Left ventricle myocardium inferior (tissue), 1 donor: ENCODE results near the gene NDRG4. TPM values are rescaled to one million over a fixed set of nuclear protein-coding genes. Genes with fewer than 3 reads are reported as not detected.

Experiments
- DNase-seq: peaks from one replicate; pipeline ENCODE4 v3.0.0-alpha.2; 2020
- H3K27ac ChIP-seq: fragments of 200-600 bp; replicated peaks from 2 replicates; pipeline ENCODE4 v1.8.0; 2021
- H3K27me3 ChIP-seq: fragments of 200-600 bp; 2 replicates; pipeline ENCODE4 v1.8.0; 2021; ENCODE audit warnings: low read depth
- H3K36me3 ChIP-seq: fragments of 200-600 bp; 2 replicates; pipeline ENCODE4 v1.8.0; 2021
- H3K4me1 ChIP-seq: fragments of 200-600 bp; 2 replicates; pipeline ENCODE4 v1.8.0; 2021
- H3K4me3 ChIP-seq: fragments of 200-600 bp; 2 replicates; pipeline ENCODE4 v1.8.0; 2021; ENCODE audit warnings: mild to moderate bottlenecking, moderate library complexity
- H3K9me3 ChIP-seq: fragments of 200-600 bp; replicated peaks from 2 replicates; pipeline ENCODE4 v1.8.0; 2021
- CTCF ChIP-seq: fragments of 200-600 bp; IDR thresholded peaks from 2 replicates; pipeline ENCODE4 v1.8.0; 2021; ENCODE audit warnings: antibody characterized with exemption, mild to moderate bottlenecking, borderline replicate concordance
- intact Hi-C: fragments of 100-400 bp; cut with micrococcal nuclease; formaldehyde crosslinking; loops from one replicate; pipeline ENCODE4 v1.11.0; 2022
- total RNA-seq: library from RNA; stranded (reverse); fragmentation: NEBNext Ultra II Directional; extraction: Animal tissue kit (Norgen Biotek cat#: 25700); gene quantifications from one replicate; pipeline ENCODE4 v1.2.1, GENCODE V29; 2021
- donor health status: DM: no; HTN: yes; CAD: no; lungs with severe emphysema.

Gene NDRG4
- total RNA-seq, 1 donor from 2014 or later = 763 TPM

- Histone ChIP-seq H3K4me1 (peaks cover 65% of the 10 kb centered on the region), H3K27ac (peak overlapping the region; percentile 93), H3K9me3 (no peaks in the 10 kb centered on the region), H3K27me3 (peaks cover 31% of the 10 kb centered on the region), H3K36me3 (no peaks in the 10 kb centered on the region), H3K4me3 (peak overlapping the region; percentile 79)
- TF ChIP-seq CTCF = no peak
- no peak for DNase-seq
- intact Hi-C loops = no loop called here
Measured at GRCh38 chr16:58462499-58462996, 37.4 kb upstream of the NDRG4 start.

- intact Hi-C loops = no loop called here
- Histone ChIP-seq H3K4me1 (peaks cover 72% of the 10 kb centered on the region), H3K4me3 (peak overlapping the region; percentile 79), H3K27me3 (peaks cover 31% of the 10 kb centered on the region), H3K9me3 (no peaks in the 10 kb centered on the region), H3K36me3 (no peaks in the 10 kb centered on the region), H3K27ac (peak overlapping the region; percentile 93)
- TF ChIP-seq CTCF = no peak
- DNase-seq = peak; percentile 59
Measured at GRCh38 chr16:58462997-58463941, 36.7 kb upstream of the NDRG4 start.

GRCh38 chr16:58464047-58464915 lies 35.7 kb upstream of the NDRG4 start:
- DNase-seq = peak; percentile 53
- intact Hi-C loops = no loop called here
- TF ChIP-seq CTCF = no peak
- H3K36me3 ChIP-seq = no peaks in the 10 kb centered on the region
- peaks cover 83% of the 10 kb centered on the region for H3K4me1 ChIP-seq
- peaks cover 31% of the 10 kb centered on the region for H3K27me3 ChIP-seq
- peak overlapping the region; percentile 79 for H3K4me3 ChIP-seq
- no peaks in the 10 kb centered on the region for H3K9me3 ChIP-seq
- H3K27ac ChIP-seq = peak overlapping the region; percentile 93

- no peak for DNase-seq
- H3K36me3 ChIP-seq = no peaks in the 10 kb centered on the region
- peaks cover 31% of the 10 kb centered on the region for H3K27me3 ChIP-seq
- no peaks in the 10 kb centered on the region for H3K9me3 ChIP-seq
- TF ChIP-seq CTCF = peak; percentile 49
- peak overlapping the region; percentile 79 for H3K4me3 ChIP-seq
- H3K27ac ChIP-seq = peak overlapping the region; percentile 93
- intact Hi-C loops = no loop called here
- peaks cover 88% of the 10 kb centered on the region for H3K4me1 ChIP-seq
Measured at GRCh38 chr16:58464916-58465731, 34.8 kb upstream of the NDRG4 start.

- H3K4me3 ChIP-seq = peak overlapping the region; percentile 79
- peaks cover 31% of the 10 kb centered on the region for H3K27me3 ChIP-seq
- no peaks in the 10 kb centered on the region for H3K36me3 ChIP-seq
- no peak for DNase-seq
- peak overlapping the region; percentile 93 for H3K27ac ChIP-seq
- no peak for TF ChIP-seq CTCF
- intact Hi-C loops = no loop called here
- H3K9me3 ChIP-seq = no peaks in the 10 kb centered on the region
- peaks cover 95% of the 10 kb centered on the region for H3K4me1 ChIP-seq
Measured at GRCh38 chr16:58465817-58466216, 34.1 kb upstream of the NDRG4 start.
